A549 treated with AZD2906 at 1 μM for 4 hours (cell line): ENCODE data around the gene BFSP2. TPM values are rescaled to one million over a fixed set of nuclear protein-coding genes. Genes with fewer than 3 reads are reported as not detected.

Experiments
- total RNA-seq: library from RNA; stranded (reverse); fragments of 200-300 nt; extraction: Qiagen RNA extraction; gene quantifications from 5 replicates; pipeline ENCODE4 v1.2.3, GENCODE V29; 2022

The BFSP2 gene
- not detected in 5 replicates for total RNA-seq

DNA sequence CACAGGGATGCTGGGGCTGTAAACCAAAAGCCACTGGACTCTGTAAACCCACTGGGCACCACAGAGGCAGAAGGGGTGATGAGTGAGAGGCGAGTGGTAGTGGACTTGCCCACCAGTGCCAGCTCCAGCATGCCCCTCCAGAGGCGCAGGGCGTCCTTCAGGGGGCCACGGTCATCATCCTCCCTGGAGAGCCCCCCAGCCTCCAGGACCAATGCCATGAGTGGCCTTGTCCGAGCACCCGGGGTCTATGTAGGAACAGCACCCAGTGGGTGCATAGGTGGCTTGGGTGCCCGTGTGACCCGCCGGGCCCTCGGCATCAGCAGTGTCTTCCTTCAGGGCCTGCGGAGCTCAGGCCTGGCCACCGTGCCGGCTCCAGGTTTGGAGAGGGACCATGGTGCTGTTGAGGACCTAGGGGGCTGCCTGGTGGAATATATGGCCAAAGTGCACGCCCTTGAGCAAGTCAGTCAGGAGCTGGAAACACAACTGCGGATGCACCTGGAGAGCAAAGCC is at the start of gene BFSP2:
TSS of gene BFSP2 (plus strand) at position 51 of the 510 bp plus-strand sequence. CDS start at position 79, 28 bp downstream.

Other genes starting within 250 kb of the BFSP2 start
- 103 to 124 TPM (median 108 TPM) in 5 replicates for gene CDV3, start 173.6 kb downstream of the BFSP2 start, total RNA-seq